Cardiac fibroblast (primary cell): ENCODE measurements around the gene MTX1.

Source experiments
- DNase-seq, 2 donors: peaks; one replicate each; pipeline versions ENCODE4 v3.0.0 to v3.0.0-alpha.2; 2010; ENCODE audit warnings: low read depth in 2 of 2
- H3K4me3 ChIP-seq, 2 donors: replicated peaks in 1 of 2; 1 replicate in 1 of 2; 2 replicates in 1 of 2; pipeline ENCODE4 v1.5.1; 2011; ENCODE audit warnings: low read depth in 2 of 2, low read length in 2 of 2, mild to moderate bottlenecking in 2 of 2, moderate library complexity in 1 of 2
- TF ChIP-seq, protein P1 (sequence below): IDR thresholded peaks from one replicate; pipeline ENCODE4 v1.5.1; 2011; ENCODE audit warnings: low read depth, mild to moderate bottlenecking, low read length, inconsistent platforms

The MTX1 gene

DNA sequence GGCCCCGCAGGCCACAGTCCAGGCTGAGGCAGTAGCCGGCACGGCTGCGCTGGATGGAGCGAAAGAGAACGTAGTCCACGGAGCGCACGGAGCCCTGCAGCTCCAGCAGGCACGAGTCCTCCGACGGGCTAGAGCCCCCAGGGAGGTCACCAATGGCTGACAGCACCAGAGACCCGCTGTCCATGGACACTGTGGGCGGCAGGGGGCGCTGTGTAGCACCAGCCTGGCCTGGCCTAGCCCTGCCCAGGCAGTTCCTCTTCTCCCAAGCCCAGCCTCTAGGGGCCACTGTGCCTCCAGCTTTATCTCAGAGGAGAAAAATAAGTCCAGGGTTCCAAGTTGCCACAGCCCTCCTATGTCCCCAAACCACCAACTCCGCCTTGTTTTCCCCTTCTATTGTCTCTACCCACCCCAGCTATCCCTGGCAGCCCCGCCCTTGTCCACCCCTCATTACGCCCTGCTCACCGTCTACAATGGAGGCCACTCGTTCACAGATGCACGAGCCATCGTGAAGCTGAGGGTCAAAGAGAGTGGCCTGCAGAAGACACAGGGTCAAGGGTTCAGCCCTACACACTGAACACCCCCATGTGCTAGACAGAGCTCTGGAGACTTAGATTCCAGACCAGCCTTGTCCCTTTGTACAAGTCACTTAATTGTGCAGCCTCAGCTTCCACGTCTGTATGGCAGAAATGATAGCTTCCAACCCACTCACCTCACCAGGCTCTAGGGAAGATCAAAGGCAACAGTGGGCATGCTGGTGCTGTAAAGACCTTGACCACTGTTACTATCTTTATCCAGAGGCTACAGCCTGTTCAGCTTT lies 42.3 kb downstream of the MTX1 start:
- peak; percentile 93 to 94 for DNase-seq
- TF ChIP-seq, protein P1, sequence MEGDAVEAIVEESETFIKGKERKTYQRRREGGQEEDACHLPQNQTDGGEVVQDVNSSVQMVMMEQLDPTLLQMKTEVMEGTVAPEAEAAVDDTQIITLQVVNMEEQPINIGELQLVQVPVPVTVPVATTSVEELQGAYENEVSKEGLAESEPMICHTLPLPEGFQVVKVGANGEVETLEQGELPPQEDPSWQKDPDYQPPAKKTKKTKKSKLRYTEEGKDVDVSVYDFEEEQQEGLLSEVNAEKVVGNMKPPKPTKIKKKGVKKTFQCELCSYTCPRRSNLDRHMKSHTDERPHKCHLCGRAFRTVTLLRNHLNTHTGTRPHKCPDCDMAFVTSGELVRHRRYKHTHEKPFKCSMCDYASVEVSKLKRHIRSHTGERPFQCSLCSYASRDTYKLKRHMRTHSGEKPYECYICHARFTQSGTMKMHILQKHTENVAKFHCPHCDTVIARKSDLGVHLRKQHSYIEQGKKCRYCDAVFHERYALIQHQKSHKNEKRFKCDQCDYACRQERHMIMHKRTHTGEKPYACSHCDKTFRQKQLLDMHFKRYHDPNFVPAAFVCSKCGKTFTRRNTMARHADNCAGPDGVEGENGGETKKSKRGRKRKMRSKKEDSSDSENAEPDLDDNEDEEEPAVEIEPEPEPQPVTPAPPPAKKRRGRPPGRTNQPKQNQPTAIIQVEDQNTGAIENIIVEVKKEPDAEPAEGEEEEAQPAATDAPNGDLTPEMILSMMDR: peak; percentile 98
- peak overlapping the region in 1 of 2 donors; percentile 10 for H3K4me3 ChIP-seq

DNA sequence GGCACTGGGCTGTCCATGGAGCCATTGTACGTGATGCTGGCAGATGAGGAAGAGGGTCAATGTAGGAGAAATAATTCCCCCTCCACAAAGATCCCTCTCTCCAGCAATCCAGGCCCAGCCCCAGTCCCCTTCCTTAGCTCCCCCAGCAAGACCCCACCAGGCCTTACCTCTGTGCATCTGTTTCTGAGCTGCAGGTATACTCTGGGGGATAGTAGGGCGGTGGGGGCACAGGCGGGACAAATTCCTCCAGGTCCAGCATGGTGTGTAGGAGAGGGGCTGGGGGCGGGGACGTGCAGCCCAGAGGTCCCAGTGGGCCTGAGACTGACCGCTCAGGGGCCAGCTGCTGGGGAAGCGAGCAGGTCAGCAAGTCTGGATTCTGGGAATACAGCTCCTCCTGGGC lies 43.1 kb downstream of the MTX1 start:
- no peak overlapping the region for H3K4me3 ChIP-seq
- TF ChIP-seq, protein P1: no peak
- DNase-seq: no peak

DNA sequence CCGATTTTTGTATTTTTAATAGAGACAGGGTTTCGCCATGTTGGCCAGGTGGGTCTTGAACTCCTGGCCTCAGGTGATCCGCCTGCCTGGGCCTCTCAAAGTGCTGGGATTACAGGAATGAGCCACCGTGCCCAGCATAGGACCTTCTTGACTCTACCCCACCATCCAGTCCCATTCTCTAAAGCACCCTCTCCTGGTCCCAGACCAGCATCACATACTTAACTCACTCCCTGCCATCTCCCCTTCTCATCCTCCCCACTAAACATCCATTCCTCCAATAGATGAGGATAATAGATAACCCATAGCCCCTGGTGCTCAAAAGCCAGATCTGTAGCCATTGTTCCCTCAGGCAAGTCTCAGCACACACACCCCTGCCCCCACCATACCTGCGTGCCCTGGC lies 44.7 kb downstream of the MTX1 start:
- H3K4me3 ChIP-seq: peak overlapping the region in 1 of 2 donors; percentile 81
- TF ChIP-seq, protein P1: no peak
- no peak for DNase-seq

DNA sequence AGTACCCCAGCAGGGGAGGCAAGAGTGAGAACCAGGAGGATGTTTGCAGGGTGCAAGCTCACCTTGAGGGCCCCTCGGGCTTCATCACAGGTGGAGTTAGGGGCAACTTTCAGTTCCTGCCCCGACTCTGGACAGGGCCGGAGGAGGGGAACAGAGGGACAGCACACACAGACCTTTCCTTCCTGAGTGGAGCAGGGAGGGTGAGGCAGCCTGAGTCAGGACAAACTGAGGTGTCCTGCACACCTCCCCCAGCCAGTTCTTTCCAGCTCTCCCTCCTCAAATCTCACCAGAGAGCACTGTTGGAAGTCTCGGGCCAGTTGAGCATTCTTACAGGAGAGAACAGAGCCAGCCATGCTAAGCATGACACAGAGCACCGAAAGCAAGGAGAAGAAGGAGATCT lies 45.3 kb downstream of the MTX1 start:
- H3K4me3 ChIP-seq: peak overlapping the region; percentile 76 to 81
- no peak for DNase-seq
- TF ChIP-seq, protein P1: no peak

DNA sequence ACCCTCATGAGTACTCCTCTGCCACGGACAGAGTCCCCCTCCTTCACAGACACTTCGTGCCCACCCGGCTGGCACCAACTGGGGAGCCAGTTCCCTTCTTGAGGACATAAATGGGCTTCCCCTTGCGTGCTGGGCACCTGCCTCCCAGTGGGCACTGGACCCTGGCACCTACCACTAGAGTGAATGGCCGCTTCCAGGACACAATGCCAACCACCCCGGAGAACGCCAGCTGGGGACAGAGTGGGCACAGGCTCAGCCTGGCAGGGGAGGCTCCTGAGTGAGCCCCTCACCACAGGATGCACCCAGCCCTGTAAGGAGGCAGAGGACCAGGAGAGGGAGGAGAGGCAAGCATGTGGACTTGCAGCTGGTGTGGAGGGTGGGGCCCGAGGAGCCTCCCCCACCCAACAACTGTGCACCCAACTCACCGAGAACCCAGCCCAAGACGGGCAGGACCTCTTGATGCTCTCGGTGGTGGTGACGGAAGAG lies 45.8 kb downstream of the MTX1 start:
- peak overlapping the region; percentile 76 to 81 for H3K4me3 ChIP-seq
- TF ChIP-seq, protein P1: no peak
- no peak for DNase-seq

- TF ChIP-seq, protein P1: peak; percentile 0
- peak in 1 of 2 donors; percentile 19 for DNase-seq
- H3K4me3 ChIP-seq: peak overlapping the region; percentile 76 to 81
Measured at GRCh38 chr1:155254714-155255242, 46.3 kb downstream of the MTX1 start.
